Prostate gland (tissue), 2 donors: Measurements from ENCODE around the gene PHYH. TPM values are rescaled to one million over a fixed set of nuclear protein-coding genes. Genes with fewer than 3 reads are reported as not detected.

Experiments
- DNase-seq: peaks from one replicate; pipeline ENCODE4 v3.0.0-alpha.2; 2019; ENCODE audit warnings: low spot score
- H3K27ac ChIP-seq, 2 donors: fragments of 200-600 bp; sonication (generic); 2 replicates each; pipeline ENCODE4 v1.5.1; 2017 to 2019
- H3K27me3 ChIP-seq: fragments of 200-600 bp; sonication (generic); replicated peaks from 2 replicates; pipeline ENCODE4 v1.5.1; 2019; ENCODE audit not compliant: insufficient read depth
- H3K36me3 ChIP-seq, 2 donors: fragments of 200-600 bp; sonication (generic); 1 replicate in 1 of 2; 2 replicates in 1 of 2; pipeline versions ENCODE4 v1.5.1 to v1.8.1; 2017 to 2019
- H3K4me1 ChIP-seq: fragments of 200-600 bp; sonication (generic); replicated peaks from 2 replicates; pipeline ENCODE4 v1.5.1; 2019
- H3K4me3 ChIP-seq, 2 donors: fragments of 200-600 bp; sonication (generic); 2 replicates each; pipeline ENCODE4 v1.5.1; 2017 to 2019
- H3K9me3 ChIP-seq: fragments of 200-600 bp; sonication (generic); 2 replicates; pipeline ENCODE4 v1.5.1; 2017
- CTCF ChIP-seq, 4 experiments: fragments of 200-600 bp in 2 of 4; fragments of 450-650 bp in 2 of 4; sonication (generic) in 2 of 4; IDR thresholded peaks; 1 replicate in 3 of 4; 2 replicates in 1 of 4; pipeline ENCODE4 v1.5.1; 2016 to 2019; ENCODE audit warnings: antibody characterized with exemption in 4 of 4, mild to moderate bottlenecking in 2 of 4, moderate library complexity in 2 of 4
- POLR2A ChIP-seq: fragments of 450-650 bp; IDR thresholded peaks from one replicate; pipeline ENCODE4 v1.6.1; 2016; ENCODE audit warnings: antibody characterized with exemption, mild to moderate bottlenecking
- POLR2AphosphoS5 ChIP-seq: sonication (generic); formaldehyde crosslinking; IDR thresholded peaks from one replicate; pipeline ENCODE4 v1.6.1; 2017; ENCODE audit warnings: antibody characterized with exemption
- WGBS: methylation state at CpG from one replicate; pipeline ENCODE4 v1.1.5; 2018; 5-methylcytosine and 5-hydroxymethylcytosine counted together
- intact Hi-C: fragments of 100-400 bp; cut with DNase I; formaldehyde crosslinking; loops from one replicate; pipeline ENCODE4 v1.14.2; 2022
- total RNA-seq, 2 donors: library from RNA; depleted of rRNA; stranded (reverse); fragments of >200 nt; gene quantifications; one replicate each; pipeline ENCODE4 v1.1.0, GENCODE V29; 2016

The PHYH gene
- total RNA-seq, 2 donors from 2014 or later: 18.2 to 27.4 TPM

- no peaks in the 10 kb centered on the region for H3K9me3 ChIP-seq
- peaks cover 0 to 4% of the 10 kb centered on the region in 2 donors for H3K36me3 ChIP-seq
- no peaks in the 10 kb centered on the region for H3K4me1 ChIP-seq
- no peaks in the 10 kb centered on the region for H3K27me3 ChIP-seq
- H3K4me3 ChIP-seq: no peak overlapping the region
- H3K27ac ChIP-seq: no peak overlapping the region
- intact Hi-C loops: no loop called here
- no peak for TF ChIP-seq CTCF (IDR thresholded peaks at IDR 0.05)
- TF ChIP-seq POLR2AphosphoS5: no peak
- no peak for TF ChIP-seq POLR2A
- DNase-seq: no peak
- 95% methylated on average over 13 of the region's 13 CpGs for WGBS
Observed at GRCh38 chr10:13321576-13321975, 21.7 kb upstream of the PHYH start.

- 85% methylated on average over 7 of the region's 7 CpGs for WGBS
- Histone ChIP-seq H3K27me3 (no peaks in the 10 kb centered on the region), H3K36me3 (peaks cover 0 to 4% of the 10 kb centered on the region in 2 donors), H3K9me3 (no peaks in the 10 kb centered on the region), H3K4me1 (no peaks in the 10 kb centered on the region), H3K27ac (no peak overlapping the region), H3K4me3 (no peak overlapping the region)
- intact Hi-C loops: no loop called here
- no peak for DNase-seq
- TF ChIP-seq CTCF (IDR thresholded peaks at IDR 0.05): no peak
- TF ChIP-seq POLR2AphosphoS5: no peak
- TF ChIP-seq POLR2A: no peak
Observed at GRCh38 chr10:13319166-13319565, 19.3 kb upstream of the PHYH start.

- H3K9me3 ChIP-seq: no peaks in the 10 kb centered on the region
- no peak overlapping the region for H3K27ac ChIP-seq
- WGBS: 77% methylated on average over 6 of the region's 6 CpGs
- TF ChIP-seq POLR2AphosphoS5 (no peak), CTCF (IDR thresholded peaks at IDR 0.05) (no peak), POLR2A (no peak)
- no peak overlapping the region for H3K4me3 ChIP-seq
- no peaks in the 10 kb centered on the region for H3K27me3 ChIP-seq
- DNase-seq: no peak
- no peaks in the 10 kb centered on the region for H3K4me1 ChIP-seq
- intact Hi-C loops: no loop called here
- H3K36me3 ChIP-seq: no peaks in the 10 kb centered on the region
Observed at GRCh38 chr10:13317474-13317873, 17.6 kb upstream of the PHYH start.

GRCh38 chr10:13316635-13317311 lies 16.9 kb upstream of the PHYH start:
- no peaks in the 10 kb centered on the region for H3K27me3 ChIP-seq
- H3K9me3 ChIP-seq: no peaks in the 10 kb centered on the region
- DNase-seq: no peak
- no peak overlapping the region for H3K27ac ChIP-seq
- H3K36me3 ChIP-seq: no peaks in the 10 kb centered on the region
- 80% methylated on average over 7 of the region's 7 CpGs for WGBS
- intact Hi-C loops: no loop called here
- no peak overlapping the region for H3K4me3 ChIP-seq
- no peaks in the 10 kb centered on the region for H3K4me1 ChIP-seq
- TF ChIP-seq POLR2AphosphoS5: no peak
- TF ChIP-seq CTCF (IDR thresholded peaks at IDR 0.05): no peak
- no peak for TF ChIP-seq POLR2A

GRCh38 chr10:13315361-13315760 lies 15.5 kb upstream of the PHYH start:
- Histone ChIP-seq H3K4me3 (no peak overlapping the region), H3K4me1 (no peaks in the 10 kb centered on the region), H3K27ac (no peak overlapping the region), H3K9me3 (no peaks in the 10 kb centered on the region), H3K27me3 (no peaks in the 10 kb centered on the region), H3K36me3 (no peaks in the 10 kb centered on the region)
- TF ChIP-seq POLR2AphosphoS5: no peak
- TF ChIP-seq POLR2A: no peak
- no peak for TF ChIP-seq CTCF (IDR thresholded peaks at IDR 0.05)
- DNase-seq: no peak
- intact Hi-C loops: no loop called here
